A549 (cell line): ENCODE measurements around the gene NCOA3.

ENCODE experiments used
- CEBPB ChIP-seq, 2 experiments: fragments of >200 bp in 1 of 2; sonication (Bioruptor Twin) in 1 of 2; formaldehyde crosslinking in 1 of 2; IDR thresholded peaks; 2 replicates each; pipeline ENCODE4 v1.6.1; 2012 to 2016
- JUN ChIP-seq, 2 experiments: fragments of >200 bp; sonication (Bioruptor Twin); formaldehyde crosslinking; IDR thresholded peaks; 2 replicates in 1 of 2; 3 replicates in 1 of 2; pipeline ENCODE4 v1.6.1; 2016 to 2017
- JUNB ChIP-seq: fragments of >200 bp; sonication (Bioruptor Twin); formaldehyde crosslinking; IDR thresholded peaks from 2 replicates; pipeline ENCODE4 v1.6.1; 2016
- MAX ChIP-seq: IDR thresholded peaks from 2 replicates; pipeline ENCODE4 v1.6.1; 2012
- NPAS2 ChIP-seq: fragments of 250-450 bp; sonication (Bioruptor Pico); IDR thresholded peaks from 2 replicates; pipeline ENCODE4 v1.8.0; 2022; ENCODE audit warnings: mild to moderate bottlenecking, moderate library complexity, borderline replicate concordance
- POLR2A ChIP-seq: IDR thresholded peaks from 2 replicates; pipeline ENCODE4 v1.6.1; 2012; ENCODE audit warnings: mild to moderate bottlenecking, low read length
- RAD21 ChIP-seq, 2 experiments: fragments of >200 bp in 1 of 2; sonication (Bioruptor Twin) in 1 of 2; formaldehyde crosslinking in 1 of 2; IDR thresholded peaks in 1 of 2; conservative IDR thresholded peaks in 1 of 2; 2 replicates in 1 of 2; 3 replicates in 1 of 2; pipeline ENCODE4 v1.6.1; 2012 to 2018; ENCODE audit warnings: inconsistent platforms in 1 of 2
- RCOR1 ChIP-seq: fragments of 150-350 bp; IDR thresholded peaks from 2 replicates; pipeline ENCODE4 v1.6.1; 2014; ENCODE audit warnings: antibody characterized with exemption, low read length, low read depth
- RNF2 ChIP-seq: fragments of 200-600 bp; sonication (generic); IDR thresholded peaks from 2 replicates; pipeline ENCODE4 v1.6.1; 2016; ENCODE audit warnings: low read depth, mild to moderate bottlenecking, antibody characterized with exemption, moderate library complexity, borderline replicate concordance
- TF ChIP-seq, protein P1 (sequence below): fragments of >200 bp; sonication (Bioruptor Twin); formaldehyde crosslinking; IDR thresholded peaks from 3 replicates; pipeline ENCODE4 v1.5.1; 2016
- TF ChIP-seq, protein P2 (sequence below): fragments of 200-600 bp; sonication (generic); IDR thresholded peaks from 2 replicates; pipeline ENCODE4 v1.6.1; 2016; ENCODE audit warnings: antibody characterized with exemption, mild to moderate bottlenecking, moderate library complexity
- TF ChIP-seq, protein P3 (sequence below): IDR thresholded peaks from 2 replicates; pipeline ENCODE4 v1.6.1; 2012

DNA sequence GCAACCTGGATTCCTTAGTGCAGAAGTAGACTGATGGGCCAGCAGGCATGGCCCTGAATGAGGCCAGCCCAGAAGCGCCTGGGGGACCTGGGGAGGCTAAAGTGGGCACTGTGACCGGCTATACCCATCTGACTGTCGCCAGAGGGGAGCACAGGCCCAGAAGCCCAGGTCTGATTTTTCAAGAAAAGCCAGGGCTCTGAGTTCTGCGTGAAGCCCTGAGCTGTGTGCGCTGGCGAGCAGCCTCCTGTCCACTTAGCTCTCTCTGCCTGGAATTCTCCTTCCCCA, 171.9 kb downstream of the NCOA3 start:
- TF ChIP-seq, protein P1, sequence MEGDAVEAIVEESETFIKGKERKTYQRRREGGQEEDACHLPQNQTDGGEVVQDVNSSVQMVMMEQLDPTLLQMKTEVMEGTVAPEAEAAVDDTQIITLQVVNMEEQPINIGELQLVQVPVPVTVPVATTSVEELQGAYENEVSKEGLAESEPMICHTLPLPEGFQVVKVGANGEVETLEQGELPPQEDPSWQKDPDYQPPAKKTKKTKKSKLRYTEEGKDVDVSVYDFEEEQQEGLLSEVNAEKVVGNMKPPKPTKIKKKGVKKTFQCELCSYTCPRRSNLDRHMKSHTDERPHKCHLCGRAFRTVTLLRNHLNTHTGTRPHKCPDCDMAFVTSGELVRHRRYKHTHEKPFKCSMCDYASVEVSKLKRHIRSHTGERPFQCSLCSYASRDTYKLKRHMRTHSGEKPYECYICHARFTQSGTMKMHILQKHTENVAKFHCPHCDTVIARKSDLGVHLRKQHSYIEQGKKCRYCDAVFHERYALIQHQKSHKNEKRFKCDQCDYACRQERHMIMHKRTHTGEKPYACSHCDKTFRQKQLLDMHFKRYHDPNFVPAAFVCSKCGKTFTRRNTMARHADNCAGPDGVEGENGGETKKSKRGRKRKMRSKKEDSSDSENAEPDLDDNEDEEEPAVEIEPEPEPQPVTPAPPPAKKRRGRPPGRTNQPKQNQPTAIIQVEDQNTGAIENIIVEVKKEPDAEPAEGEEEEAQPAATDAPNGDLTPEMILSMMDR, result no peak
- TF ChIP-seq POLR2A, result no peak
- no peak for TF ChIP-seq JUN (IDR thresholded peaks at IDR 0.05)
- no peak for TF ChIP-seq CEBPB (IDR thresholded peaks at IDR 0.05)
- no peak for TF ChIP-seq NPAS2 (CRISPR knock-in tag)
- no peak for TF ChIP-seq RAD21 (conservative IDR thresholded peaks at IDR 0.05 in 1 of 2, IDR thresholded peaks at IDR 0.05 in 1 of 2)
- no peak for TF ChIP-seq RCOR1
- TF ChIP-seq MAX, result no peak
- TF ChIP-seq, protein P2, sequence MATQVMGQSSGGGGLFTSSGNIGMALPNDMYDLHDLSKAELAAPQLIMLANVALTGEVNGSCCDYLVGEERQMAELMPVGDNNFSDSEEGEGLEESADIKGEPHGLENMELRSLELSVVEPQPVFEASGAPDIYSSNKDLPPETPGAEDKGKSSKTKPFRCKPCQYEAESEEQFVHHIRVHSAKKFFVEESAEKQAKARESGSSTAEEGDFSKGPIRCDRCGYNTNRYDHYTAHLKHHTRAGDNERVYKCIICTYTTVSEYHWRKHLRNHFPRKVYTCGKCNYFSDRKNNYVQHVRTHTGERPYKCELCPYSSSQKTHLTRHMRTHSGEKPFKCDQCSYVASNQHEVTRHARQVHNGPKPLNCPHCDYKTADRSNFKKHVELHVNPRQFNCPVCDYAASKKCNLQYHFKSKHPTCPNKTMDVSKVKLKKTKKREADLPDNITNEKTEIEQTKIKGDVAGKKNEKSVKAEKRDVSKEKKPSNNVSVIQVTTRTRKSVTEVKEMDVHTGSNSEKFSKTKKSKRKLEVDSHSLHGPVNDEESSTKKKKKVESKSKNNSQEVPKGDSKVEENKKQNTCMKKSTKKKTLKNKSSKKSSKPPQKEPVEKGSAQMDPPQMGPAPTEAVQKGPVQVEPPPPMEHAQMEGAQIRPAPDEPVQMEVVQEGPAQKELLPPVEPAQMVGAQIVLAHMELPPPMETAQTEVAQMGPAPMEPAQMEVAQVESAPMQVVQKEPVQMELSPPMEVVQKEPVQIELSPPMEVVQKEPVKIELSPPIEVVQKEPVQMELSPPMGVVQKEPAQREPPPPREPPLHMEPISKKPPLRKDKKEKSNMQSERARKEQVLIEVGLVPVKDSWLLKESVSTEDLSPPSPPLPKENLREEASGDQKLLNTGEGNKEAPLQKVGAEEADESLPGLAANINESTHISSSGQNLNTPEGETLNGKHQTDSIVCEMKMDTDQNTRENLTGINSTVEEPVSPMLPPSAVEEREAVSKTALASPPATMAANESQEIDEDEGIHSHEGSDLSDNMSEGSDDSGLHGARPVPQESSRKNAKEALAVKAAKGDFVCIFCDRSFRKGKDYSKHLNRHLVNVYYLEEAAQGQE, result no peak
- TF ChIP-seq JUNB, result no peak
- TF ChIP-seq, protein P3, sequence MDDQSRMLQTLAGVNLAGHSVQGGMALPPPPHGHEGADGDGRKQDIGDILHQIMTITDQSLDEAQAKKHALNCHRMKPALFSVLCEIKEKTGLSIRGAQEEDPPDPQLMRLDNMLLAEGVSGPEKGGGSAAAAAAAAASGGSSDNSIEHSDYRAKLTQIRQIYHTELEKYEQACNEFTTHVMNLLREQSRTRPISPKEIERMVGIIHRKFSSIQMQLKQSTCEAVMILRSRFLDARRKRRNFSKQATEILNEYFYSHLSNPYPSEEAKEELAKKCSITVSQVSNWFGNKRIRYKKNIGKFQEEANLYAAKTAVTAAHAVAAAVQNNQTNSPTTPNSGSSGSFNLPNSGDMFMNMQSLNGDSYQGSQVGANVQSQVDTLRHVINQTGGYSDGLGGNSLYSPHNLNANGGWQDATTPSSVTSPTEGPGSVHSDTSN, result no peak
- no peak for TF ChIP-seq RNF2
